Glutamatergic neuron (in vitro differentiated cells): ENCODE measurements around the gene CBFB. TPM values are rescaled to one million over a fixed set of nuclear protein-coding genes. Genes with fewer than 3 reads are reported as not detected.

ENCODE experiments used
- DNase-seq: peaks from one replicate; pipeline ENCODE4 v3.0.0; 2022
- H3K27ac Mint-ChIP-seq: one replicate; pipeline ENCODE4 v1.8.0; 2020; ENCODE audit warnings: mild to moderate bottlenecking, mixed read lengths, inconsistent platforms; ENCODE audit not compliant: unreplicated experiment
- H3K27me3 Mint-ChIP-seq: one replicate; pipeline ENCODE4 v1.8.0; 2020; ENCODE audit warnings: mild to moderate bottlenecking, moderate library complexity, mixed read lengths, inconsistent platforms; ENCODE audit not compliant: unreplicated experiment
- H3K36me3 Mint-ChIP-seq: one replicate; pipeline ENCODE4 v1.8.0; 2020; ENCODE audit warnings: mild to moderate bottlenecking, mixed read lengths, inconsistent platforms; ENCODE audit not compliant: unreplicated experiment
- H3K4me1 Mint-ChIP-seq: one replicate; pipeline ENCODE4 v1.8.0; 2020; ENCODE audit warnings: mild to moderate bottlenecking, low read depth, mixed read lengths, inconsistent platforms; ENCODE audit not compliant: unreplicated experiment
- H3K4me3 Mint-ChIP-seq: one replicate; pipeline ENCODE4 v1.8.0; 2020; ENCODE audit warnings: mild to moderate bottlenecking, mixed read lengths, inconsistent platforms; ENCODE audit not compliant: unreplicated experiment
- H3K9me3 Mint-ChIP-seq: one replicate; pipeline ENCODE4 v1.8.0; 2020; ENCODE audit warnings: mild to moderate bottlenecking, moderate library complexity, mixed read lengths, inconsistent platforms; ENCODE audit not compliant: unreplicated experiment
- CTCF ChIP-seq: fragments of 200-600 bp; sonication (generic); IDR thresholded peaks from one replicate; pipeline ENCODE4 v1.5.0; 2021; ENCODE audit not compliant: partially characterized antibody, unreplicated experiment
- total RNA-seq: library from RNA; stranded (reverse); fragmentation: NEBNext Ultra II Directional; extraction: Animal tissue kit (Norgen Biotek cat#: 25700); gene quantifications from one replicate; pipeline ENCODE4 v1.2.1, GENCODE V29; 2021; ENCODE audit not compliant: unreplicated experiment

Gene CBFB
- total RNA-seq, 1 donor from 2014 or later = 168 TPM

GRCh38 chr16:67016681-67017420 lies 12.1 kb upstream of the CBFB start:
- no peaks in the 10 kb centered on the region for H3K36me3 Mint-ChIP-seq
- H3K4me1 Mint-ChIP-seq = peaks cover 3% of the 10 kb centered on the region
- peaks cover 17% of the 10 kb centered on the region for H3K27me3 Mint-ChIP-seq
- no peak overlapping the region for H3K4me3 Mint-ChIP-seq
- no peak overlapping the region for H3K27ac Mint-ChIP-seq
- H3K9me3 Mint-ChIP-seq = peaks cover 6% of the 10 kb centered on the region
- no peak for TF ChIP-seq CTCF
- DNase-seq = no peak

DNA sequence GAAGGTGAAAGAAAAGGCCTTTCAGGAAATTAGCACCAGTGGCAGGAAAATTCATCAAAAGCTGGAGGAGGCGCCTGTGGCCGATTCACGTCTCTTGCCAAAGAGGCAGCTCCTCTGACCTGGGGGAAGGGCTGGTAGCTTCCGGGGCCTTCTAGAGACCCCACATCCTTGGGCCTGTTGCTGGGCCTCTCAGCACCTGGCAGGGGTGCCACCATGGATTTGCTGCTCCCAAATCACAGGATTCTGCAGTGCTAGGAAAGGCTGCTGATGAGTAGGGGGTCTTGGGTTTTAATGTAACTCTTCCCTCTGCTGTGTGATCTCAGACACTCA lies 11.6 kb upstream of the CBFB start:
- no peak overlapping the region for H3K27ac Mint-ChIP-seq
- H3K9me3 Mint-ChIP-seq = peaks cover 6% of the 10 kb centered on the region
- H3K27me3 Mint-ChIP-seq = peaks cover 17% of the 10 kb centered on the region
- peaks cover 3% of the 10 kb centered on the region for H3K4me1 Mint-ChIP-seq
- TF ChIP-seq CTCF = no peak
- H3K4me3 Mint-ChIP-seq = no peak overlapping the region
- no peaks in the 10 kb centered on the region for H3K36me3 Mint-ChIP-seq
- DNase-seq = no peak

DNA sequence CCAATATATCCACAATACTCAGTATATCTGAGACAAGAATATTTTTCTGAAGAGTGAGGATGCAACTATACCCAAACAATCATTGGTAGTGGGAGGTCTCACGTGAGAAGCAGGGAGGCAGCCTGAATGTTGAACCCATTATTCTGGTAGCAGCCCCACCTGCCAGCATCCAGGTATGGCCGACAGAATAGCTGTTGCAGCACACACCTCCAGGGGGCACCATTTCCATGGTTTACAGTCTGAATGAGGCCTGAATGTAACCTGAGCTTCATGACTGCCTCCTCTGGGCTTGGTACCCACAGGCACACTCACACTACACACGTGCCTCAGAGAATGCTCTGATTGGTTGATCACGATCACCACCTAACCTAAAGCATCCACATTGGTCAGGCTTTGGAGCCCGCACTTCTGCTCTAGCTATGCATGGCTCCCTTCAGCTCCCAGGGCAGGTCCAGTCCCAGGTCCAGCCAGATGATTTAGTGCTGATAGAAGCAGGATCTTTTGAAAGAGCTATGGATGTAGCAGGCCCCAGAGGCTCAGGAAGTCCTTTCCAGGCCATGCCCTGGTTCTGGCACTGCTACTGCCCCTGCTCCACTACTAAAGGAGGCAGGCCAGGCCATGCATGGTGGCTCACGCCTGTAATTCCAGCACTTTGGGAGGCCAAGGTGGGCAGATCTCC lies 11.0 kb upstream of the CBFB start:
- no peaks in the 10 kb centered on the region for H3K36me3 Mint-ChIP-seq
- peaks cover 8% of the 10 kb centered on the region for H3K4me1 Mint-ChIP-seq
- H3K27ac Mint-ChIP-seq = no peak overlapping the region
- DNase-seq = peak; percentile 86
- H3K9me3 Mint-ChIP-seq = peaks cover 5% of the 10 kb centered on the region
- H3K4me3 Mint-ChIP-seq = no peak overlapping the region
- H3K27me3 Mint-ChIP-seq = peaks cover 17% of the 10 kb centered on the region
- TF ChIP-seq CTCF = peak; percentile 91

GRCh38 chr16:67019171-67019570 lies 9.8 kb upstream of the CBFB start:
- Mint-ChIP-seq H3K4me3 (no peak overlapping the region), H3K27me3 (peaks cover 17% of the 10 kb centered on the region), H3K4me1 (peaks cover 7% of the 10 kb centered on the region), H3K36me3 (no peaks in the 10 kb centered on the region), H3K27ac (no peak overlapping the region), H3K9me3 (peaks cover 6% of the 10 kb centered on the region)
- no peak for DNase-seq
- no peak for TF ChIP-seq CTCF

DNA sequence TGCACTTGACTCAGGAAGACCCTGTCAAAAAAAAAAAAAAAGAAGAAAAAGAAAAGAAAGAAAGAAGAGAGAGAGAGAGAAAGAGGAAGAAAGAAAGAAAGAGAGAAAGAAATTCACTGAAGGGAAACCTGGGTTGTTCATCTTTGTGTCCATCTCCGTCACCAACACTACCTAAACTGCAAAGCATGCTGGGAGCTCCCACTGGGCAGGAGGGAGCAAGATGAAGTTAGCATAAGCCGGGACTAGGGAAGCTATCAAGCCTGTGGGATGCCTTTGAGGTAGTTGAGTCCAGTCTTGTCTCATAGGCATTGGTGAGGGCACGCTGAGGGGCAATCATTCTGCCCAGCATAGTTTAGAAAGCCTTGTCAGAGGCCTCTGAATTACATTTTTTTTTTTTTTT lies 7.6 kb upstream of the CBFB start:
- no peak for TF ChIP-seq CTCF
- peaks cover 9% of the 10 kb centered on the region for H3K27me3 Mint-ChIP-seq
- DNase-seq = no peak
- H3K4me3 Mint-ChIP-seq = no peak overlapping the region
- no peaks in the 10 kb centered on the region for H3K36me3 Mint-ChIP-seq
- H3K27ac Mint-ChIP-seq = no peak overlapping the region
- H3K9me3 Mint-ChIP-seq = peaks cover 6% of the 10 kb centered on the region
- peaks cover 13% of the 10 kb centered on the region for H3K4me1 Mint-ChIP-seq
